H9 (cell line): Measurements from ENCODE around the gene KBTBD8. TPM values are rescaled to one million over a fixed set of nuclear protein-coding genes. Genes with fewer than 3 reads are reported as not detected.

Experiments
- DNase-seq: peaks from one replicate; pipeline ENCODE4 v3.0.0-alpha.2; 2017
- H2AFZ ChIP-seq: one replicate; pipeline ENCODE4 v1.6.1; 2013; ENCODE audit warnings: mild to moderate bottlenecking, low read length, control low read depth, moderate library complexity
- H2AK5ac ChIP-seq: 2 replicates; pipeline ENCODE4 v1.6.1; 2013; ENCODE audit warnings: low read length, control low read depth, mixed read lengths; ENCODE audit not compliant: insufficient read length
- H2BK120ac ChIP-seq: one replicate; pipeline ENCODE4 v1.6.1; 2013; ENCODE audit warnings: low read depth, mild to moderate bottlenecking, low read length, control low read depth, inconsistent platforms; ENCODE audit not compliant: poor library complexity, severe bottlenecking
- H2BK12ac ChIP-seq: 2 replicates; pipeline ENCODE4 v1.6.1; 2013; ENCODE audit warnings: low read length, control low read depth, mixed read lengths, low read depth; ENCODE audit not compliant: insufficient read length
- H2BK15ac ChIP-seq: 2 replicates; pipeline ENCODE4 v1.6.1; 2013; ENCODE audit warnings: low read depth, low read length, control low read depth
- H2BK20ac ChIP-seq: one replicate; pipeline ENCODE4 v1.6.1; 2013; ENCODE audit warnings: low read depth, mild to moderate bottlenecking, low read length, control low read depth, inconsistent platforms; ENCODE audit not compliant: poor library complexity, severe bottlenecking
- H2BK5ac ChIP-seq: 2 replicates; pipeline ENCODE4 v1.6.1; 2013; ENCODE audit warnings: low read length, control low read depth, mixed read lengths; ENCODE audit not compliant: insufficient read length
- H3K14ac ChIP-seq: 2 replicates; pipeline ENCODE4 v1.6.1; 2013; ENCODE audit warnings: low read length, control low read depth; ENCODE audit not compliant: insufficient read depth
- H3K18ac ChIP-seq: 2 replicates; pipeline ENCODE4 v1.6.1; 2013; ENCODE audit warnings: low read depth, mild to moderate bottlenecking, mixed read lengths, low read length, control low read depth; ENCODE audit not compliant: insufficient read length
- H3K23ac ChIP-seq: 2 replicates; pipeline ENCODE4 v1.6.1; 2013; ENCODE audit warnings: low read length, control low read depth, mixed read lengths, low read depth; ENCODE audit not compliant: insufficient read length
- H3K23me2 ChIP-seq: 2 replicates; pipeline ENCODE4 v1.6.1; 2013; ENCODE audit warnings: low read depth, mild to moderate bottlenecking, mixed read lengths, low read length, control low read depth; ENCODE audit not compliant: insufficient read length, poor library complexity, severe bottlenecking
- H3K27ac ChIP-seq: 2 replicates; pipeline ENCODE4 v1.5.1; 2013; ENCODE audit warnings: low read length, control low read depth, mixed read lengths, low read depth; ENCODE audit not compliant: insufficient read length
- H3K27me3 ChIP-seq: 2 replicates; pipeline ENCODE4 v1.6.1; 2013; ENCODE audit warnings: low read length, control low read depth, inconsistent platforms; ENCODE audit not compliant: insufficient read depth
- H3K4ac ChIP-seq: 2 replicates; pipeline ENCODE4 v1.6.1; 2013; ENCODE audit warnings: low read depth, mild to moderate bottlenecking, control low read depth, inconsistent platforms, low read length, moderate library complexity
- H3K4me1 ChIP-seq: 2 replicates; pipeline ENCODE4 v1.6.1; 2013; ENCODE audit warnings: low read length, control low read depth, inconsistent platforms; ENCODE audit not compliant: insufficient read depth
- H3K4me2 ChIP-seq: 2 replicates; pipeline ENCODE4 v1.6.1; 2013; ENCODE audit warnings: low read length, control low read depth, mixed read lengths; ENCODE audit not compliant: insufficient read length, insufficient read depth
- H3K56ac ChIP-seq: 2 replicates; pipeline ENCODE4 v1.6.1; 2013; ENCODE audit warnings: low read depth, mild to moderate bottlenecking, mixed read lengths, low read length, control low read depth; ENCODE audit not compliant: insufficient read length
- H3K79me1 ChIP-seq: 2 replicates; pipeline ENCODE4 v1.6.1; 2013; ENCODE audit warnings: low read depth, mild to moderate bottlenecking, moderate library complexity, low read length, control low read depth, inconsistent platforms; ENCODE audit not compliant: insufficient read depth, poor library complexity, severe bottlenecking
- H3K79me2 ChIP-seq: 2 replicates; pipeline ENCODE4 v1.6.1; 2013; ENCODE audit warnings: low read length, control low read depth, inconsistent platforms; ENCODE audit not compliant: insufficient read depth
- H3K9ac ChIP-seq: 2 replicates; pipeline ENCODE4 v1.6.1; 2013; ENCODE audit warnings: low read length, control low read depth, mixed read lengths; ENCODE audit not compliant: insufficient read length; ENCODE audit errors: extremely low read depth
- H3K9me3 ChIP-seq: one replicate; pipeline ENCODE4 v1.6.1; 2013; ENCODE audit warnings: low read depth, low read length, inconsistent platforms; ENCODE audit not compliant: control insufficient read depth
- H3T11ph ChIP-seq: one replicate; pipeline ENCODE4 v1.6.1; 2013; ENCODE audit warnings: mild to moderate bottlenecking, low read length, control low read depth, inconsistent platforms
- H4K20me1 ChIP-seq: one replicate; pipeline ENCODE4 v1.6.1; 2013; ENCODE audit not compliant: control insufficient read depth, insufficient read length, insufficient read depth
- H4K5ac ChIP-seq: 2 replicates; pipeline ENCODE4 v1.6.1; 2013; ENCODE audit warnings: low read depth, mild to moderate bottlenecking, mixed read lengths, low read length, control low read depth; ENCODE audit not compliant: insufficient read length
- H4K8ac ChIP-seq: replicated peaks from 2 replicates; pipeline ENCODE4 v1.6.1; 2013; ENCODE audit warnings: low read length, control low read depth, mixed read lengths, low read depth; ENCODE audit not compliant: insufficient read length
- H4K91ac ChIP-seq: 2 replicates; pipeline ENCODE4 v1.6.1; 2013; ENCODE audit warnings: low read depth, mild to moderate bottlenecking, moderate library complexity, mixed read lengths, low read length, control low read depth; ENCODE audit not compliant: insufficient read length
- H3K27ac Mint-ChIP-seq, 3 experiments: 2 replicates in 2 of 3; 3 replicates in 1 of 3; pipeline ENCODE4 v1.8.0; 2020 to 2021; ENCODE audit warnings: mixed read lengths in 3 of 3, mild to moderate bottlenecking in 1 of 3, moderate library complexity in 1 of 3
- H3K27me3 Mint-ChIP-seq: 2 replicates; pipeline ENCODE4 v1.8.0; 2021; ENCODE audit warnings: low read depth, mild to moderate bottlenecking, moderate library complexity, mixed read lengths
- H3K36me3 Mint-ChIP-seq, 3 experiments: 2 replicates in 2 of 3; 3 replicates in 1 of 3; pipeline ENCODE4 v1.8.0; 2020 to 2021; ENCODE audit warnings: low read depth in 3 of 3, mixed read lengths in 3 of 3; ENCODE audit not compliant: insufficient read depth in 1 of 3
- H3K4me1 Mint-ChIP-seq, 2 experiments: 2 replicates each; pipeline ENCODE4 v1.8.0; 2020; ENCODE audit warnings: mixed read lengths in 2 of 2
- H3K4me3 Mint-ChIP-seq, 2 experiments: 2 replicates in 1 of 2; 3 replicates in 1 of 2; pipeline ENCODE4 v1.8.0; 2020 to 2021; ENCODE audit warnings: mild to moderate bottlenecking in 2 of 2, mixed read lengths in 2 of 2, moderate library complexity in 1 of 2
- H3K9me3 Mint-ChIP-seq, 2 experiments: 2 replicates in 1 of 2; 3 replicates in 1 of 2; pipeline ENCODE4 v1.8.0; 2020; ENCODE audit warnings: mild to moderate bottlenecking in 2 of 2, mixed read lengths in 2 of 2, moderate library complexity in 1 of 2
- CTCF ChIP-seq: fragments of 200-600 bp; sonication (generic); conservative IDR thresholded peaks from 3 replicates; pipeline ENCODE4 v1.8.0; 2021; ENCODE audit warnings: antibody characterized with exemption, mild to moderate bottlenecking
- WGBS: extraction: QIAGEN DNeasy Blood & Tissue Kit; methylation state at CpG from one replicate; pipeline ENCODE4 v1.1.7; 2013; ENCODE audit warnings: missing lambda C conversion rate, low lambda C conversion rate, mixed read lengths; ENCODE audit not compliant: insufficient read length; ENCODE audit errors: extremely low coverage; 5-methylcytosine and 5-hydroxymethylcytosine counted together
- total RNA-seq: library from RNA; stranded (reverse); gene quantifications from 2 replicates; pipeline ENCODE4 v1.2.1, GENCODE V29; 2021

Gene KBTBD8
- total RNA-seq, 1 experiment from 2014 or later, result 16.7 TPM

DNA sequence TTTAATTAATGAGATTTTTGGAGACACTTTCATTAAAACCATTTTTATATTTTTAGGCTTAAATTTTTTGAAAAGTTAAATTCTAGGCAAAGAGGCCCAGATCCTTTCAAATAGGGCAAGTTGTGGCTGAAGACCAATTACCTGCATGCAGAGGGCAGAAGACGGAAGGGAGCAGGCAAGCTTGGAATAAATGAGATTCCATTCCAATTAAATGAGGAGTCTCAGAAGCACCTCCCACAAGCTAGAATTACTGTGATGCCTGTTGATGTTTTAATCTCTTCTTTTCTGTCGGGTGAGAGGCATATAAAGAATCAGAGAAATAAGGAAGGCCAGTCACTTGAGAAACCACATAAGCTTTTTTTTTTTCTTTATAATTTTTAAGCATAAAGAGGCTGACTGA lies 46.8 kb downstream of the KBTBD8 start:
- H3K79me2 ChIP-seq, result no peaks in the 10 kb centered on the region
- Mint-ChIP-seq H3K4me3 (no peak overlapping the region), H3K27me3 (no peaks in the 10 kb centered on the region; the same call in 1 of the 2 replicates), H3K36me3 (no peaks in the 10 kb centered on the region; a peak in 3 of 7 replicates), H3K27ac (no peak overlapping the region; a peak in 1 of 7 replicates), H3K9me3 (no peaks in the 10 kb centered on the region; a peak in 2 of 5 replicates), H3K4me1 (peaks cover 10 to 14% of the 10 kb centered on the region in 2 experiments)
- no peak for TF ChIP-seq CTCF
- no CpG with 5 or more reads among the region's 2 CpGs for WGBS
- no peak overlapping the region for H3K14ac ChIP-seq
- H4K20me1 ChIP-seq, result no peaks in the 10 kb centered on the region
- no peak overlapping the region for H2BK5ac ChIP-seq
- no peak overlapping the region for H3T11ph ChIP-seq
- no peaks in the 10 kb centered on the region; the same call in 1 of the 2 replicates for H3K4me1 ChIP-seq
- H3K27ac ChIP-seq, result no peak overlapping the region
- no peak overlapping the region for H4K5ac ChIP-seq
- no peak overlapping the region for H3K56ac ChIP-seq
- no peak overlapping the region for H2BK120ac ChIP-seq
- no peak overlapping the region for H3K4ac ChIP-seq
- no peak overlapping the region for H4K91ac ChIP-seq
- no peaks in the 10 kb centered on the region for H3K23me2 ChIP-seq
- DNase-seq, result no peak
- H3K9ac ChIP-seq, result no peak overlapping the region
- H2AFZ ChIP-seq, result no peak overlapping the region
- H3K27me3 ChIP-seq, result no peaks in the 10 kb centered on the region
- H2BK20ac ChIP-seq, result no peak overlapping the region
- no peak overlapping the region for H3K4me2 ChIP-seq
- H2BK15ac ChIP-seq, result no peak overlapping the region
- no peak overlapping the region for H4K8ac ChIP-seq
- H2BK12ac ChIP-seq, result no peak overlapping the region
- H2AK5ac ChIP-seq, result no peak overlapping the region
- no peak overlapping the region for H3K23ac ChIP-seq
- H3K9me3 ChIP-seq, result no peaks in the 10 kb centered on the region
- no peaks in the 10 kb centered on the region for H3K79me1 ChIP-seq
- no peak overlapping the region for H3K18ac ChIP-seq
